ENCODE measurements around the gene TNRC6C.

TNRC6C gene

GRCh38 chr17:78125138-78125913, 166.8 kb downstream of the TNRC6C start:
- DNase-seq (ENCODE audit: low spot score): no peak

- no peak for DNase-seq (ENCODE audit: low spot score)
Observed at GRCh38 chr17:78125976-78126894, 167.7 kb downstream of the TNRC6C start.

GRCh38 chr17:78126895-78127238, 168.4 kb downstream of the TNRC6C start:
- DNase-seq (ENCODE audit: low spot score): no peak

GRCh38 chr17:78127239-78127887, 168.9 kb downstream of the TNRC6C start:
- peak; percentile 95 for DNase-seq (ENCODE audit: low spot score)

GRCh38 chr17:78127888-78128550, 169.5 kb downstream of the TNRC6C start:
- peak; percentile 57 for DNase-seq (ENCODE audit: low spot score)

GRCh38 chr17:78128551-78129350, 170.2 kb downstream of the TNRC6C start, which contains the start of gene TMC6:
Gene TMC6, minus strand, starts transcription at chr17:78128755. Its CDS starts 1,923 bp downstream, at chr17:78126832.
- peak; percentile 63 for DNase-seq (ENCODE audit: low spot score)

- DNase-seq (ENCODE audit: low spot score): no peak
Observed at GRCh38 chr17:78129351-78130089, 171.0 kb downstream of the TNRC6C start.

GRCh38 chr17:78130090-78130436, 171.6 kb downstream of the TNRC6C start:
- no peak for DNase-seq (ENCODE audit: low spot score)

GRCh38 chr17:78130437-78131101, 172.1 kb downstream of the TNRC6C start, which contains the start of gene TMC8:
Gene TMC8, plus strand, starts transcription at chr17:78130771. Its CDS starts 818 bp downstream, at chr17:78131589.
- no peak for DNase-seq (ENCODE audit: low spot score)

- DNase-seq (ENCODE audit: low spot score): no peak
Observed at GRCh38 chr17:78131172-78132083, 172.9 kb downstream of the TNRC6C start.

- DNase-seq (ENCODE audit: low spot score): no peak
Observed at GRCh38 chr17:78132084-78132676, 173.7 kb downstream of the TNRC6C start.

GRCh38 chr17:78132767-78133178, 174.3 kb downstream of the TNRC6C start:
- DNase-seq (ENCODE audit: low spot score): no peak

- no peak for DNase-seq (ENCODE audit: low spot score)
Observed at GRCh38 chr17:78133179-78133951, 174.9 kb downstream of the TNRC6C start.

- DNase-seq (ENCODE audit: low spot score): no peak
Observed at GRCh38 chr17:78133971-78134898, 175.7 kb downstream of the TNRC6C start.

GRCh38 chr17:78134899-78135385, 176.4 kb downstream of the TNRC6C start:
- no peak for DNase-seq (ENCODE audit: low spot score)

- DNase-seq (ENCODE audit: low spot score): no peak
Observed at GRCh38 chr17:78135858-78136500, 177.5 kb downstream of the TNRC6C start.
